IPS-18c (cell line): ENCODE measurements around the gene KLHL26.

Experiments used
- H3K4me3 ChIP-seq: 2 replicates; pipeline ENCODE4 v1.7.0; 2013; ENCODE audit warnings: low read depth, mild to moderate bottlenecking, low read length, moderate library complexity; ENCODE audit not compliant: insufficient read depth
- H3K9me3 ChIP-seq: one replicate; pipeline ENCODE4 v1.6.1; 2013; ENCODE audit warnings: mild to moderate bottlenecking, low read length, moderate library complexity; ENCODE audit not compliant: control insufficient read depth, insufficient read depth

Gene KLHL26

GRCh38 chr19:18634612-18635297 lies 2.1 kb upstream of the KLHL26 start:
- H3K4me3 ChIP-seq = no peak overlapping the region

GRCh38 chr19:18635831-18636182 lies 1.0 kb upstream of the KLHL26 start:
- Histone ChIP-seq H3K9me3 (no peaks in the 10 kb centered on the region), H3K4me3 (no peak overlapping the region)

More at GRCh38 chr19:18634612-18635297, 2.1 kb upstream of the KLHL26 start:
- H3K9me3 ChIP-seq = no peaks in the 10 kb centered on the region

GRCh38 chr19:18636183-18636968 lies 452 bp upstream of the KLHL26 start:
- no peaks in the 10 kb centered on the region for H3K9me3 ChIP-seq

GRCh38 chr19:18637673-18638630 lies 1.1 kb downstream of the KLHL26 start:
- H3K4me3 ChIP-seq = peak overlapping the region; percentile 84
- H3K9me3 ChIP-seq = no peaks in the 10 kb centered on the region

More at GRCh38 chr19:18636183-18636968, 452 bp upstream of the KLHL26 start:
- H3K4me3 ChIP-seq = peak overlapping the region; percentile 84

GRCh38 chr19:18639706-18640243 lies 2.9 kb downstream of the KLHL26 start:
- no peaks in the 10 kb centered on the region for H3K9me3 ChIP-seq
- H3K4me3 ChIP-seq = no peak overlapping the region

- H3K4me3 ChIP-seq = no peak overlapping the region
- H3K9me3 ChIP-seq = no peaks in the 10 kb centered on the region
Measured at GRCh38 chr19:18644196-18645034, 7.6 kb downstream of the KLHL26 start.

- no peak overlapping the region for H3K4me3 ChIP-seq
- H3K9me3 ChIP-seq = no peaks in the 10 kb centered on the region
Measured at GRCh38 chr19:18645035-18645511, 8.2 kb downstream of the KLHL26 start.

GRCh38 chr19:18646535-18647370 lies 9.9 kb downstream of the KLHL26 start:
- no peak overlapping the region for H3K4me3 ChIP-seq
- H3K9me3 ChIP-seq = no peaks in the 10 kb centered on the region

- no peak overlapping the region for H3K4me3 ChIP-seq
Measured at GRCh38 chr19:18647371-18647767, 10.5 kb downstream of the KLHL26 start.

GRCh38 chr19:18647807-18648206 lies 11.0 kb downstream of the KLHL26 start:
- Histone ChIP-seq H3K4me3 (no peak overlapping the region), H3K9me3 (no peaks in the 10 kb centered on the region)

More at GRCh38 chr19:18647371-18647767, 10.5 kb downstream of the KLHL26 start:
- no peaks in the 10 kb centered on the region for H3K9me3 ChIP-seq

GRCh38 chr19:18648973-18649315 lies 12.1 kb downstream of the KLHL26 start:
- H3K4me3 ChIP-seq = no peak overlapping the region
- no peaks in the 10 kb centered on the region for H3K9me3 ChIP-seq

- Histone ChIP-seq H3K9me3 (no peaks in the 10 kb centered on the region), H3K4me3 (0 out of 2 replicates have a peak overlapping the region, but pooled peaks have one; percentile 9)
Measured at GRCh38 chr19:18649371-18650020, 12.7 kb downstream of the KLHL26 start.

GRCh38 chr19:18650021-18650390 lies 13.2 kb downstream of the KLHL26 start:
- Histone ChIP-seq H3K4me3 (0 out of 2 replicates have a peak overlapping the region, but pooled peaks have one; percentile 9), H3K9me3 (no peaks in the 10 kb centered on the region)

GRCh38 chr19:18650468-18651041 lies 13.7 kb downstream of the KLHL26 start:
- H3K4me3 ChIP-seq = no peak overlapping the region
- no peaks in the 10 kb centered on the region for H3K9me3 ChIP-seq

GRCh38 chr19:18651300-18651699 lies 14.5 kb downstream of the KLHL26 start:
- no peaks in the 10 kb centered on the region for H3K9me3 ChIP-seq

More at GRCh38 chr19:18651300-18651699, 14.5 kb downstream of the KLHL26 start:
- no peak overlapping the region for H3K4me3 ChIP-seq
